Measurements from ENCODE around the gene TNFAIP8L1. TPM values are rescaled to one million over a fixed set of nuclear protein-coding genes. Genes with fewer than 3 reads are reported as not detected.
"Not testable (repeated sequence)": the region's sequence is repeated elsewhere in the genome, so short reads cannot be mapped to it uniquely, and the experiment has no call there.

TNFAIP8L1 gene
- total and polyA plus RNA-seq, 2 of the 8 experiments (the other 6 are each of a cell fraction or from before 2014, with no cell fraction given): 3.2 to 6.1 TPM

DNA sequence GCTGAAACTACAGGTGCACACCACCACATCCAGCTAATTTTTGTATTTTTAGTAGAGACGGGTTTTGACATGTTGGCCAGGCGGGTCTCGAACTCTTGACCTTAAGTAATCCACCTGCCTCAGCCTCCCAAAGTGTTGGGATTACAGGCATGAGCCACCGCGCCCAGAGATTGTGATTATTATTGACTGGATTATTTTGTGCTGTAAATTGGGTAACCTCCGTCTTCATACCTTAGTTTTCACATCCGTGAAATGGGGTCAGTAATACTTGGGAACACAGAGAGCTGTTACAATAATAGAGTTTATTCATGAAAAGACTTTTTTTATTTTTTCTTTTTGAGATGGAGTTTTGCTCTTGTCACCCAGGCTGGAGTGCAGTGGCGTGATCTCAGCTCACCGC lies 44.2 kb upstream of the TNFAIP8L1 start:
- CTCF ChIA-PET (ENCODE audit: partially characterized antibody): interaction anchor here (0.7 to 7.1 kb wide), 10 partner anchors 10 to 57 kb away, joined by 3 to 34 read pairs (median 6); no protein-coding TSS in a partner anchor
- H2AK5ac ChIP-seq (ENCODE audit: low read depth, low read length); H4K8ac ChIP-seq (ENCODE audit: extremely low read depth, insufficient read depth, low read length); H3K79me1 ChIP-seq (ENCODE audit: low read depth, low read length); H3K27me3 ChIP-seq (replicated peaks in 1 of 4; ENCODE audit: control insufficient read depth in 3 of 4, extremely low read depth in 1 of 4, insufficient read depth in 3 of 4, low read length in 3 of 4); H3K9me3 ChIP-seq (ENCODE audit: insufficient read depth in 2 of 2, low read depth in 1 of 2, low read length in 1 of 2); H4K5ac ChIP-seq (ENCODE audit: insufficient read length, low read depth, low read length); DNase-seq (ENCODE audit: low read depth in 1 of 2, low spot score in 2 of 2); H3K36me3 ChIP-seq (ENCODE audit: control insufficient read depth in 2 of 4, insufficient read depth in 4 of 4, low read length in 3 of 4); H3K4me1 ChIP-seq (replicated peaks in 1 of 4; ENCODE audit: control insufficient read depth in 3 of 4, insufficient read depth in 4 of 4, low read length in 3 of 4); H3K4me2 ChIP-seq (ENCODE audit: insufficient read depth in 1 of 2, low read depth in 2 of 2, low read length in 2 of 2); H3K4ac ChIP-seq (replicated peaks; ENCODE audit: insufficient read length, low read depth, low read length); H2BK15ac ChIP-seq (ENCODE audit: low read length); H3K14ac ChIP-seq (ENCODE audit: insufficient read length); H3K9ac ChIP-seq (replicated peaks in 1 of 4; ENCODE audit: extremely low read depth in 1 of 4, low read depth in 3 of 4, low read length in 3 of 4); H3K79me2 ChIP-seq (ENCODE audit: control insufficient read depth in 1 of 2, insufficient read depth in 2 of 2, low read length in 2 of 2); H4K20me1 ChIP-seq (replicated peaks in 1 of 2; ENCODE audit: control insufficient read depth in 1 of 2, insufficient read depth in 2 of 2, low read length in 2 of 2); FAIRE-seq; H3K18ac ChIP-seq (ENCODE audit: extremely low read depth, low read length); H2BK5ac ChIP-seq (ENCODE audit: low read depth, low read length); H3K23ac ChIP-seq (ENCODE audit: insufficient read length); H2AFZ ChIP-seq (ENCODE audit: low read length); H2BK120ac ChIP-seq (replicated peaks; ENCODE audit: low read depth, low read length); H3K27ac ChIP-seq (ENCODE audit: low read depth, low read length); H2BK12ac ChIP-seq (ENCODE audit: low read depth, low read length); H4K91ac ChIP-seq (replicated peaks; ENCODE audit: insufficient read length, low read length); H3K56ac ChIP-seq (replicated peaks; ENCODE audit: insufficient read length, low read depth, low read length); H2BK20ac ChIP-seq (ENCODE audit: low read length); H3K4me3 ChIP-seq (ENCODE audit: extremely low read depth in 1 of 4, insufficient read depth in 2 of 4, low read depth in 3 of 4, low read length in 4 of 4): not testable (repeated sequence)
- 92% methylated on average over 9 of the region's 9 CpGs; no CpG with 5 or more reads in 1 of the 2 experiments for WGBS, 2 experiments (ENCODE audit: extremely low coverage in 1 of 2, insufficient coverage in 1 of 2, insufficient read length in 1 of 2, insufficient replicate concordance in 2 of 2, low coverage in 1 of 2, low lambda C conversion rate in 2 of 2, missing lambda C conversion rate in 1 of 2)
- POLR2A ChIA-PET (ENCODE audit: partially characterized antibody): interaction anchor here (0.7 to 2.5 kb wide), 2 partner anchors 18 kb away, joined by 3 to 6 read pairs; no protein-coding TSS in a partner anchor
- TF ChIP-seq KDM1A (IDR thresholded peaks at IDR 0.05; ENCODE audit: borderline replicate concordance, low read length): 0 out of 2 replicates have a peak, but pooled peaks have one; percentile 28
- peaks cover 10% of the 10 kb centered on the region; the same call in 1 of the 2 replicates for H3K23me2 ChIP-seq (ENCODE audit: low read depth, low read length)
